Measurements from ENCODE around the gene OR10H1.
"Not testable (repeated sequence)": the region's sequence is repeated elsewhere in the genome, so short reads cannot be mapped to it uniquely, and the experiment has no call there.

OR10H1 gene

GRCh38 chr19:15828121-15828610, 12.7 kb upstream of the OR10H1 start:
- DNase-seq, result no peak

GRCh38 chr19:15825753-15826152, 10.3 kb upstream of the OR10H1 start:
- DNase-seq, result no peak

GRCh38 chr19:15820646-15821045, 5.2 kb upstream of the OR10H1 start:
- DNase-seq, result no peak

GRCh38 chr19:15813916-15814315, 1.5 kb downstream of the OR10H1 start:
- no peak for DNase-seq

- no peak for DNase-seq
Measured at GRCh38 chr19:15812060-15812722, 3.3 kb downstream of the OR10H1 start.

GRCh38 chr19:15811476-15811875, 4.0 kb downstream of the OR10H1 start:
- no peak for DNase-seq

GRCh38 chr19:15810335-15810734, 5.1 kb downstream of the OR10H1 start:
- no peak for DNase-seq

GRCh38 chr19:15794279-15794678, 21.2 kb downstream of the OR10H1 start:
- DNase-seq, result not testable (repeated sequence)

GRCh38 chr19:15790096-15790495, 25.4 kb downstream of the OR10H1 start:
- DNase-seq, result no peak

GRCh38 chr19:15788594-15789270, 26.7 kb downstream of the OR10H1 start:
- no peak for DNase-seq

GRCh38 chr19:15787611-15788155, 27.8 kb downstream of the OR10H1 start, which contains the start of gene OR10H5:
OR10H5 (plus strand) TSS chr19:15787661; CDS start chr19:15794049, 6,388 bp downstream.
- DNase-seq, result no peak

GRCh38 chr19:15782896-15783295, 32.6 kb downstream of the OR10H1 start:
- DNase-seq, result not testable (repeated sequence)

GRCh38 chr19:15782211-15782610, 33.3 kb downstream of the OR10H1 start:
- no peak for DNase-seq

- DNase-seq, result no peak
Measured at GRCh38 chr19:15781661-15782060, 33.8 kb downstream of the OR10H1 start.

GRCh38 chr19:15780610-15781418, 34.6 kb downstream of the OR10H1 start:
- no peak for DNase-seq

- no peak for DNase-seq
Measured at GRCh38 chr19:15779756-15780476, 35.5 kb downstream of the OR10H1 start.

- no peak for DNase-seq
Measured at GRCh38 chr19:15776991-15777970, 38.2 kb downstream of the OR10H1 start.

- no peak for DNase-seq
Measured at GRCh38 chr19:15776264-15776663, 39.2 kb downstream of the OR10H1 start.

GRCh38 chr19:15775249-15775648, 40.2 kb downstream of the OR10H1 start:
- no peak for DNase-seq

- not testable (repeated sequence) for DNase-seq
Measured at GRCh38 chr19:15774159-15774558, 41.3 kb downstream of the OR10H1 start.

- no peak for DNase-seq
Measured at GRCh38 chr19:15769586-15769985, 45.9 kb downstream of the OR10H1 start.

Measured in NCI-H524 treated with DMSO at 0.1 percent for 48 hours (cell line).